ENCODE results near the gene ASPG. TPM values are rescaled to one million over a fixed set of nuclear protein-coding genes. Genes with fewer than 3 reads are reported as not detected.

ASPG gene
- polyA plus RNA-seq, 3 donors: 9.6 to 11.0 (median 10.8) TPM

DNA sequence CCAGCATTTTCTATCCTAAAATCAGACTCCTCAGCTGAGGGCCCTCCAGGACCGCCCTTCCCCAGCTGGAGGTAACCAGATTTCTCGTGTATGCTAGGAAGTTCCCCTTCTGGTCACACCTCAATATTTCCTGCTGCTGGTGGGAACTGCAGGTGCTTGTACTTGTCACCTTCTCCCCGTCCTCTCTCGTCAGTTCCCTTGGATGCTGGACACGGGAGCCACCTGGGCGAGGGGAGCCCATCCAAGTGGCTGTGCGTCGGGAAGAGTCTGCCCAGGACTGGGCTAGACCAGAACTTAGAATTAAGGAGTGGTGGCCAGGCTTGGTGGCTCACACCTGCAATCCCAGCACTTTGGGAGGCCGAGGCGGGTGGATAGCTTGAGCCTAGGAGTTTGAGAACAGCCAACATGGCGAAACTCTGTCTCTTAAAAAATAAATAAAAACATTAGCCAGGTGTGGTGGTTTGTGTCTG is 29.7 kb downstream of the ASPG start:
- DNase-seq (ENCODE audit: low read depth in 3 of 3, low spot score in 2 of 3): no peak

DNA sequence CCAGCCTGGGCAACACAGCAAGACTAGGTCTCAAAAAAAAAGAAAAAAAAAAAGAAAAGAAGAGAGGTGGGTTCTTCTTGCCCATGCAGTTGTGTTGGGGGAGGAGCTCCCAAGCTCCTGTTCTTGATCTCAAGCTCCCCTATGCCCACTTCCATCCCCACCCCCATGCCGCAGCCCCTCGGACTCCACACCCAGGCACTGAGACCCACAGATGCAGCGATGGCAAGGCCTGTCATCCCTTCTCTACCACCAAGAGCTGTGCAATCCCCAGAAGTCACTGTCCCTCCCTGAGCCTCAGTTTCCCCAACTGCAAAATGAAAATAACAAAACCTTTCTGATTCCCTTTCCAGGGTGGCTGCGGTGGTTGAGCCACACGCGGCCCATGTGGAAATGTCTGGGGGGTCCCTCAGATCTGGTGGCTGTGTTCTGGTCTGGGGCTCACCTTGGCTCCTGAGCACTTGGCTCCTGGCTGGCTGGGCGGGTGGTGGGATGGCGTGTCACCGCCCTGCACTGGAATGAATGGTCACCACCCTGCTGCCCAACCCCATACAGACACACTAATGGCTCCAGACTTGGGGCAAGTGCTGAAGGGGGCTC is 30.3 kb downstream of the ASPG start:
- no peak for DNase-seq (ENCODE audit: low read depth in 3 of 3, low spot score in 2 of 3)

DNA sequence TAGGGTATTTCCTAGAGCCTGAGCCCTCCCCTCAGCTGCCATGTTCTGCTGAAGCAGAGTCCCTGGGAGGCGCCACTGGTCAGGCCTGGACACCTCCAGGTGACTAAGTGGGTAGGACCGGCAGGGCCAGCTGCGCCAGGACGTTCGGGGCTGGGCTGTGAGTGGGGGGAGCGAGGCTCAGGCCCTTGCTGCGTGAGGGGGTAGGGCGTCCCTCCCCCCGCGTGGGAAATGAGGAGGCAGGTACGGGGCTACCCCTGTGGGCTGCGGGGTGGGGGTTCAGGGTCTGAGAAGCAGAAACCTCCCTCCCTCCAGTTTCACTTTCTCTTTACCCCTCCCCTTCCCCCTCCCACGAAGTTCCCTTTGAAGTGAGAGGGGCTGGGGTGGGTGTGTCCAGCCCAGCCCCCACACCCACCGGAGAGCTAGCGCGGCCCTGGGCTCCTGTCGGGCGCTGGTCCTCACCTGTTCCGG is 30.8 kb downstream of the ASPG start:
- DNase-seq (ENCODE audit: low read depth in 3 of 3, low spot score in 2 of 3): no peak

DNA sequence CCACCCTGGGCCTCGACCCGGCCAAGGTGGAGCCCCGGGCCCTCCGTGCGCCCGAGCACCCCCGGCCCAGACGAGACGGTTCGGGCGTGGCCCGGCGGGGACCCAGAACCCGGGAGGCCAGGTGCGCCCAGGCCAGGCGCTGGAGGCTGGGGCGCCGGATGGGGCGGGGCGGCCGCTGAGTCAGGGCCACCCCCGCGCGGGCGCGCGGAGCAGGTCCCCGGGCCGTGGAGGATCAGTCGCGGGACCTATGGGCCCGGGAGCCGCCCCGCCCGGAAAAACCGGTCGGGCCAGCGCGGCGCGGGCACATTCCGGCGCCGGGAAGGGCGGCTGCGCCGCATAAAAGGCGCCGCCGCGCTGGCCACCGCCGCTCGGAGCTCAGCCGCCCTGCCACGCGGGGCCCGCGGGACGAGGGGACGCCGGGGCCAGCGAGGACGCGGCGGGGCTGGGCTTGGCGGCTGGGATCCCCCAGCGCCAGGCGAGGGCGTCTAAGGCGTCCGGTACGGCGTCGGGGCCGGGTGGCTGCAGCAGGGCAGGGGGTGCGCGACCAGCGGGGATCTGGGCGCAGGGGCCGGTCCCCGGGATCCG is 31.3 kb downstream of the ASPG start:
- no peak for DNase-seq (ENCODE audit: low read depth in 3 of 3, low spot score in 2 of 3)

DNA sequence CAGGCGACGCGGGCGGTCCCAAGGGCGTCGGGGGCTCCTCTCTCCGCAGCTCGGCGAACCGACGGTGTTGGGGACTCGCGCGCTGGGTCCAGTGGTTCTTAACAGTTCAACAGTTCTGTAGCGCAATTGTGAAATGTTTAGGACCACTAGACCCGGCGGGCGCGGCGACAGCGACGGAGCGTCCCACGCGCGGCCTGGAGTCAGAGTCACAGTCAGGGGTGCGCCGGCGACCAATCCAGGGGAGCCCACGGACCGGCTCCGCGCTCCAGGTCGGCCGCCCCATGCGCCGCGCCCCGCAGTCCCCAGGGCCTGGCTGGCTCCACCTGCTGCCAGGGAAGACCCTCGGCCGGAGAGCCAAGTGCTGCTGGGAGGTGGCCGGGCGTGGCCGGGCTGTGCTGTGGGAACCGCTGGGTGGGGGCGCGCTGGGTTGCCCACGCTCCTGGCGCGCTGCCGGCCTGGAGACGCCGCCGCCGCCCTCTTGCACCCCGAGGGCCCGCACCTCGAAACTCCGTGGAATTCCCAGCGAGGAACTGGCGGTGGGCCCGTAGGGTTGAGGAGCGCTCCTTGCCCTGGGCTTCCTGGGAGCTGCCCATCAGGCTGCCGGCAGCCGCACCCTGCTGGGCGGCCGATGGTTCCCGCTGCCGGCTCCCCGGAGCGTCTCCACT is 32.0 kb downstream of the ASPG start:
- DNase-seq (ENCODE audit: low read depth in 3 of 3, low spot score in 2 of 3): no peak

DNA sequence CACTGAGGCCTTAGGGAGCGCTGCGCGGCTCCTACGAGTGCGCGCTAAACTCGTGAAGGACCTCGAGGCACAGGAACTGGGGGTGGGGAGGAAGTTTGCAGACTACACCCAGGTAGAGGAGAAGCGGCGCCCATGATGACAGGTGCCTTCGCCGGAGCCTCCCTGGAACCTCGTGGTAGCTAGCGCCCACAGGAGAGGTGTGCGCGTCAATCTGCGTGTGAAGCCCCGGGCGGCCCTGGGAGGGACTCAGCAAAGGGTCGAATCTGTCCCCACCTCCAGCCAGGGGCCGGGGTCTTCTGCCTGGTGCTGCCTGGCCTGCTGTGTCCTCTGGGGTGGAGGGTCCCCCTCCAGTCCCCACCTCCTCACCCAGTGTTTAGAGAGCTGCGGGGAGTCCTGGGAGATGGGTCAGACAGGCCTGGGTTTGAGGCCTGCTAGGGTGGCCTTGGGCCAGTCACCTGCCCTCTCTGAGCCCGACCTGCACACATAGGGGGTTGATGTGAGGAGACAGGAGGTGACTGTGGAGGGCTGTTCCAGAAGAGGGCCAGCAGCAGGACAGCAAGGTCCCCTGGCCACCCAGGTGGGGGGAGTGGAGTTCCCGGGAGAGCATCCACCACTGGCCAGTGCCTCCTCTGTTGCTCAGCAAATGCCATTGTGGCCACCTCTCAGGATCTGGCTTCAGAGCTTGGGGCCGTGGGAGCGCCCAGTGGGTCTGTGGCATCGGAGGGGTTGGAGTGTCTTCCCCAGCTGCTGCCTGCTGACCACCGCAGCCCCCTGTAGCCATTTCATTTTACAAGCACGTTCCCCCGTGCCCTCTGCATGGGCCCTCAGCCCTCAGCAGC is 32.7 kb downstream of the ASPG start:
- no peak for DNase-seq (ENCODE audit: low read depth in 3 of 3, low spot score in 2 of 3)

DNA sequence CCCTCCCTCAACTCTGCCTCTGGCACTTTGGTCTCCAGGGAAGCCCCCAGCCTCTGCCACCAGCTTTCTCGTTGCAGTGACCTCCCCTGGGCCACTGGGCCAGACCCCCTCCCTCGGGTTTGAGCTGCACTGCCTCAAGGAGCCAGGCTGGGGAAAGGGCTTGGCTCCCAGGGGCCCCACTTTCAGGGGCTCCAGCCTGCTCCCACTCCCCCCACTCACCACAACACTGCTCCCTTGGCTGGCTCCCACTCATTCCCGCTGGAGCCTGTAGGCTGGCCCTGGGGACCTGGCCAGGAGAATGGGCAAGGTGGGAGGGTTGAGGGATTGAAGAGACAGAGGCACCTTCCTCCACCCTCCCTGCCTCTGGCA is 33.6 kb downstream of the ASPG start:
- no peak for DNase-seq (ENCODE audit: low read depth in 3 of 3, low spot score in 2 of 3)

DNA sequence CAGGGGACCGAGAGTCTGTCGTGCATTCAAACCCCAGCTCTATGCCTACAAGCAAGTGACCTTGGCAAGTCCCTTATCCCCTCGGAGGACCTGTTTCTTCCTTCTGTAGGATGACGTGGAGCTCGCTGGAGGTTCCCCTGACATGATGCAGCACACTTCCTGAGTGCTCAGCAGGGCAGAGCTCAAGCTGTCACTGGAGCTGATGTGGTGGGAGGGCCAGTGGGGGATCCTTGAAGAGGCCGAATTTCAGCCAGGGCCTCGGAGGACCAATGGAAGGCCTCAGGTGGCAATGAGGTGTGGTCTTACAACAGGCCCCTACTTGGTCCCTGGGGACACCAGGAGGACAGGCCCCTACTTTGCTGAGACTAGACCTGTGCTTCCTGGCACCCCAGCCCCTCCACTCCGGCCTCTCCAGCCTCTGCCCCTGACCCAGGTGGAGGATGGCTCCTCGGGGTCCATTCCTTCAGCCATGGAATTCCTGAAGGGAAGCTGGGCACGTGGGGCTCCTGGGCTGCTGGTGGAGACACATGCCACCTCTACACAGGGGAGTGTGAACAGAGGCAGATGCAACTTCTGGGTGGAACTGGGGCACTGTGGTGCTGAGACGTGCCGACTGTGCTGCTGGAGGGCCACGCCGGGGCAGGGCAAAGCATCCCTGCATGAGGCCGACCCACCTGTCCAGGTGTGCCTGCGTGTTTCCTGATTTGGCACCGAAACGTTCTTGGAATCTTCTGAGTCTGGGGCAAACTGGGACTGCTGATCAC is 34.2 kb downstream of the ASPG start:
- no peak for DNase-seq (ENCODE audit: low read depth in 3 of 3, low spot score in 2 of 3)

DNA sequence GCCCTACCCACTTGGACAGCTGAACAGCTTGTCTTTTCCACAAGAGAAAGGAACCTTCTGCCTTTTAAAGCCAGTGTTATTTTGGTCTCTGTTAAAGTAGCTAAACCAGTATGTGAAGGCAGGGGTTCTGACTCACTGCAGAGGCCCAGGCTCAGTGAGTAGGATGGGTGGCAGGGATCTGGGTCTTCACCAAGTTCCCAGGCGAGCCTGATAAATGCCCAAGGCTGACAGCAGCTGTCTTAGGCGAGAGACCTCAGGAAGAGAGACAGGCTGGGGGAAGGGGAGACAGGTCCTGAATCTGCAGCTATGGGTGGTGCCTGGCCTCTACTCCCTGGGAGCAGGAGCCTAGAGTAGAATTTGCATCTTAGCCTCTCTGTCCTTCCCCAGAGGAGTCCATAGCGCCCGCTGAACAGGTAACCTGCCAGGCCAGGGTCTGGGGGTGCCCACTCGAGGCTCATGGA is 34.8 kb downstream of the ASPG start:
- DNase-seq (ENCODE audit: low read depth in 3 of 3, low spot score in 2 of 3): no peak

DNA sequence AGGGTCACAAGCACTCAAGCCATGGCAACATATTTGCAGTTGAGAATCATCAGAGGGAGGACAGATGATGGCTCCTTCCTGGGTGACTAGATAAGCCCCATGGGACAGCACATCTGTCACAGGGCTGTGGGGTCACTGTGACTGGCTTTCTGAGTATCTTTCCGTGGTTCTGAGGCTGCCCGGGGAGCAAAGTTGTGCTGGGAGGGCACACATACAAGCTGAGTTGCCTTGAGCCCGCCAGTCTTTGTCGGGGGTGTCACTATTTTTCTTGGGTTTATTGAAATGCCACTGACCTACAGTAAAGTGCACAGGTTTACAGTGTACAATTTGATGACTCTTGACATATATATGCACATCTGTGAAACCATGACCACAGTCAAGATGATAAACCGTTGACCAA is 35.6 kb downstream of the ASPG start:
- no peak for DNase-seq (ENCODE audit: low read depth in 3 of 3, low spot score in 2 of 3)

DNA sequence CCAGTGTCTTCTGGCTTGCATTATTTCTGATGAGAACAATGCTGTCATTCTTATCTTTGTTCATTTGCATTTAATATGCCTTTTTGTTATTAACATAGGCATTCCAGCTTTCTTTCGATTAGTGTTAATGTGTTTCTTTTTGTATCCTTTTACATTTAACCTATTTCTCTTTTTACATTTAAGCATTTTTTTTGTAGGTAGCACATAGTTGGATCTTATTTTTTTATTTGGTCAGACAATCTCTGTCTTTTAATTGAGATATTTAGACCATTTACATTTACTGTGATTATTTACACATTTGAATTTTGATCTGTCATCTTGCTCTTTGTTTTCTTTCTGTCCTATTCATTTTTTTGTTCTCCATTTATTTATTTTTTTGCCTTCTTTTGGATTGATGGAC is 38.4 kb downstream of the ASPG start:
- DNase-seq (ENCODE audit: low read depth in 3 of 3, low spot score in 2 of 3): no peak

DNA sequence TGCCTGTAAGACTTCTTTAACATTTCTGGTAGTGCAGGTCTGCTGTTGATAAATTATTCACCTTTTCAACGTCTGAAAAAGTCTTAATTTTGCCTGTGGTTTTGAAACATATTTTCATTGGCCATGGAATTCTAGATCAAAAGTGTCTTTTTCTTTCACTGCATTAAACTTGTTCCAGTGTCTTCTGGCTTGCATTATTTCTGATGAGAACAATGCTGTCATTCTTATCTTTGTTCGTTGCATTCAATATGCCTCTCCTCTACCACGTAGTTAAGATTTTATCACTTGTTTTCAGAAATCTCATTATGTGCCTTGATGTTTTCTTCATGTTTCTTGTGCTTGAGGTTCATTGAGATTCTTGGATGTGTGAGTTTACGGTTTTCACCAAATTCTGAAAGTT is 39.5 kb downstream of the ASPG start:
- no peak for DNase-seq (ENCODE audit: low read depth in 3 of 3, low spot score in 2 of 3)

DNA sequence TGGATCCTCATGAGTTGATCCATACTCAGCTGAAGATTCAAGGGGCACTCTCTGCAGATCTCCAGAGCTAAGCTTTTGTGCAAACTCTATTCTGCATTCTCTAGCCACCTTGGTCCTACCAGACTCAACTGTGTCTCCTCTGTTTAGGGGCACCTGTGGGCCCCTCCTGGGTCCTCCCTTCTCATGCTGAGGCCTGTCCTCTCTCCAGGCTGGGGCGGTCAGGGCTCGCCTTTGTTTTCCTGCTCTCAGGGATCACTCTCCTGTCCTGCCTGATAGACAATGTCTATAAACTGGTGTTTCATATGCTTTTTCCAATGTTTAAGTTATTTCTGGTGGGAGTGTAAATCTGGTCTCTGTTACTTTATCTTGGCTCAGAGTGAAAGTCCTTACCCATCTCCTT is 41.3 kb downstream of the ASPG start:
- DNase-seq (ENCODE audit: low read depth in 3 of 3, low spot score in 2 of 3): no peak

DNA sequence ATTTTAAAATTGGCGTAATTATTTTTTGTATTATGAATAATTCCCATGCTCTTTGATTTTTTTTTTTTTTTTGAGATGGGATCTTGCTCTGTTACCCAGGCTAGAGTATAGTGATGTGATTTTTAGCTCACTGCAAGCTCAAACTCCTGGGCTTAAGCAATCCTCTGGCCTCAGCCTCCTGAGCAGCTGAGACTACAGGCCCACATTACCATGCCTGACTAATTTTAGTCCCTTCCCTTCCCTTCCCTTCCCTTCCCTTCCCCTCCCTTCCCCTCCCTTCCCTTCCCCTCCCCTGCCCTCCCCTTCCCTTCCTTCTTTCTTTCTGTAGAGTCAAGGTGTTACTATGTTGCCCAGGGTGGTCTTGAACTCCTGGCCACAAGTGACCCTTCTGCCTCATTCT is 43.5 kb downstream of the ASPG start:
- no peak for DNase-seq (ENCODE audit: low read depth in 3 of 3, low spot score in 2 of 3)

DNA sequence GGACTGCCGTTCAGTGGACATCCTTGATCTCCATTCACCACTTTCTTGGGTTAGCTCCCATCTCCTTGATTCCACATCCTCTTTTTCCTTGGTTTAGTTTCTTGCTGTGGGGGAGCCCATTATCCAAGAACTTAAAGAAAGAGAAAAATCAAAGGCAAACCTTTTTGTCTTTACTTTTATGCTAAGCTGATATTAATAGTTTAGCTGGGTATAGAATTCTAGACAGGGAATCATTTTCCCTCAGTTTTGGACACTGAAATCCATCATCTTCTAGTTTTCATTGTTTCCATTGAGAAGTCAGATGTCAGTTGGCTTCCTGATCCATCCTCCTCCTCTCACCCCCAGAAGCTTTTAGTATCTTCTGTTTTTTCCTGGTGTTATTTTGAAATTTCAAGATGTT is 44.1 kb downstream of the ASPG start:
- no peak for DNase-seq (ENCODE audit: low read depth in 3 of 3, low spot score in 2 of 3)

DNA sequence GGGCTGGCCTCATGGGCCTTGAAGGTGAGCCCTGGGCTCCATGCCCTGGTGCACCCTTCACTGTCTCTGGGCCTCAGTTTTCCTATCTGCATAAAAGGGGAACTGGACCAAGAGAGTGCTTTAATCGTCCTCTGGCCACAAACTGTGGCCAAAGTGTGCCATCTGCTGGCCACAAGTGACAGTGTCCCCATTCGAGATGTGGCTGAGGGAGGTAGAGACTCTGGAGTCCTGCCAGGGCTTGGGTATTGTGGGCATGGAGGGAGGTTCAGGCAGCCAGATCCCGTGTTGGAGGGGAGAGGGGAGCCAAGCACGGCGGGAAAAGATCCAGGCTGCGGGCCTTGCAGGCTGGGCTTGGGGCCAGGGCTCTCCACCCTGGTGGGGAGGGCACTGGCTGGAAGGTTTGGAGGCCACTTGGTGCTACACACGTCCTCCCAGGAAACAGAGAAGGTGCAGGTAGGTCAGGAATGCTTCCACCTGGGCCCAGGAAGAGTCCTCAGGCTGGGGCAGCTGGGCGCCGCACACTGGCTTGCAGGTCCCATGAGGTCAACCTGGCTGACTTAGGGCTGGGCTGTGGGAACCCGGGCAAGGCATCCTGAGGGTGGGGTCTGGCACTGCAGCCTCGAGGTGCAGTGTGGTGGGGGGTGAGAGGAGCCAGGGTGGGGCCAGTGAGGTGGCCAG is 45.6 kb downstream of the ASPG start:
- no peak for DNase-seq (ENCODE audit: low read depth in 3 of 3, low spot score in 2 of 3)

DNA sequence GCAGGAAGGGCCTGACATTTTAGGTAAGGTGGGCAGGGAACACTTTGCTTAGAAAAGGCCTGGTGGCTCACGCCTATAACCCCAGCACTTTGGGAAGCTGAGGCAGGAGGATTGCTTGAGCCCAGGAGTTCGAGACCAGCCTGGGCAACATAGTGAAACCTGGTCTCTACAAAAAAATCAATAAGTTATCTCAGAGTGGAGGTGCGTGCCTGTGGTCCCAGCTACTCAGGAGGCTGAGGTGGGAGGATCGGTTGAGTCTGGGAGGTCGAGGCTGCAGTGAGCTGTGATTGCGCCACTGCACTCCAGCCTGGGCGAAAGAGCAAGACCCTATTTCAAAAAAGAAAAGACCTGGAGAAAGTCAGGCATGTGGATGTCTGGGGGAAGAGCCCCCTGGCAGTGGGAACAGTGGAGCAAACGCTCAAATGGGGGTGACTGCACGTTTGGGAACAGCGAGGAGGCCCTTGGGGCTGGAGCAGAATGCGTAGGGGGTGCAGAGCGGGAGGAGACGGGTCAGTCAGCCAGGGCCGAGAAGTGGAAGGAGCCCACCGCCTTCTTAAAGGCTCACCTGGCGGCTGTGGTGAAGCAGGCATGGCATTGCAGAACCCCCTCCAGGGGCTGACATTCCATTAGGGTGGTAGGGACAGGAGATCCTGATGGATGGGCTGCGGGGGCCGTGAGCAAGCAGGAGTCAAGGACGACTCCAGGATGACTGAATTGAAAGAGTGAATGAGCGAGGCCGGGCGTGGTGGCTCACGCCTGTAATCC is 46.6 kb downstream of the ASPG start:
- no peak for DNase-seq (ENCODE audit: low read depth in 3 of 3, low spot score in 2 of 3)

DNA sequence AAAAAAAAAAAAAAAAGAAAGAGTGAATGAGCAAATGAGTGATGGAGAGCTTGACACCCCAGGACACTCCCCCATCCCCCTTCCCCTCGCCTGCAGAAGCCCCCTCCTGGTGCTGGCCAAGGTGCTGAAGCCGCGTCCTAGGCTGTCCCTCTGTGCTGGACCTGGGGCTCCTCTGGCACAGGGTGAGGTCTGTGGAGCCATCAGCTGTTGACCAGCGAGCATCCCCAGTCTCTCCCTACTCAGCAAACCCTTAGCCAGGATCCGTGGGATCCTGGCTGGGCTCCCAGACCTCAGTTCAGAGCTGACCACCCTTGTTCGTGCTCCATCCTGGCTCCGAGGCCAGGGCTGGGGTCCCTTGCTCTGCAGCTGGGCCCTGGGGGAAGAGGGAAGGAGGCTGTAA is 47.5 kb downstream of the ASPG start:
- no peak for DNase-seq (ENCODE audit: low read depth in 3 of 3, low spot score in 2 of 3)

DNA sequence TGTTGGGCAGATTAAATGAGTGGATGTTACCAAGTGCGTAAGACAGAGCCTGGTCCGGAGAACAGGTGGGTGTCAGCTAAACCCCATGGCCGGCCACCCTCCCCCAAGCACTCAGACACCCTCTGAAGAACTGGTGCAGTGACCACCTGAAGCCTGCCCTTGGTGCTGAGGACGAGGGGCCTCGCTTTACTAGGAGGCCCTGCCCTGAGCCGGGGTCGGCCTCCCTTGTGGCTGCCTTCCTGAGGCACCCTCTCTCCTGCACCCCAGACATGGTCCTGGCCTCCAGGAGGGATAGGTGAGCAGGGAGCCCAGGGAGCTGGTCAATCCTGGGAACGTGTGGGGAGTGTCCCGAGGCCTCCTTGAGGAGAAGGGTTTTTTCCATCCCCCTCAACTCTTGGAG is 48.0 kb downstream of the ASPG start:
- no peak for DNase-seq (ENCODE audit: low read depth in 3 of 3, low spot score in 2 of 3)
